Endothelial cell of umbilical vein (primary cell): ENCODE measurements around the gene HNRNPCL2.
"Not testable (repeated sequence)": the region's sequence is repeated elsewhere in the genome, so short reads cannot be mapped to it uniquely, and the experiment has no call there.

ENCODE experiments used
- EZH2 ChIP-seq: IDR thresholded peaks from 2 replicates; pipeline ENCODE4 v1.6.1; 2012; ENCODE audit warnings: borderline replicate concordance, low read depth, mild to moderate bottlenecking, moderate library complexity, low read length, inconsistent platforms; ENCODE audit not compliant: severe bottlenecking
- JUN ChIP-seq: IDR thresholded peaks from 2 replicates; pipeline ENCODE4 v1.6.1; 2011; ENCODE audit warnings: borderline replicate concordance, low read depth; ENCODE audit not compliant: insufficient read length, insufficient read depth
- POLR2A ChIP-seq: IDR thresholded peaks from 2 replicates; pipeline ENCODE4 v1.6.1; 2012; ENCODE audit warnings: low read depth, mild to moderate bottlenecking, control low read depth, low read length
- POLR2AphosphoS5 ChIP-seq: IDR thresholded peaks from 2 replicates; pipeline ENCODE4 v1.6.1; 2012; ENCODE audit warnings: low read depth, mild to moderate bottlenecking, control low read depth, low read length, moderate library complexity; ENCODE audit not compliant: insufficient read depth
- TF ChIP-seq, protein P1 (sequence below), 2 donors: IDR thresholded peaks; 1 replicate in 1 of 2; 2 replicates in 1 of 2; pipeline ENCODE4 v1.5.1; 2011; ENCODE audit warnings: low read length in 2 of 2, mild to moderate bottlenecking in 2 of 2, moderate library complexity in 2 of 2, control low read depth in 1 of 2, inconsistent platforms in 1 of 2, low read depth in 1 of 2; ENCODE audit not compliant: insufficient read depth in 1 of 2; ENCODE audit errors: extremely low read depth in 1 of 2
- TF ChIP-seq, protein P2 (sequence below): IDR thresholded peaks from 2 replicates; pipeline ENCODE4 v1.6.1; 2011; ENCODE audit not compliant: insufficient read depth, insufficient read length

DNA sequence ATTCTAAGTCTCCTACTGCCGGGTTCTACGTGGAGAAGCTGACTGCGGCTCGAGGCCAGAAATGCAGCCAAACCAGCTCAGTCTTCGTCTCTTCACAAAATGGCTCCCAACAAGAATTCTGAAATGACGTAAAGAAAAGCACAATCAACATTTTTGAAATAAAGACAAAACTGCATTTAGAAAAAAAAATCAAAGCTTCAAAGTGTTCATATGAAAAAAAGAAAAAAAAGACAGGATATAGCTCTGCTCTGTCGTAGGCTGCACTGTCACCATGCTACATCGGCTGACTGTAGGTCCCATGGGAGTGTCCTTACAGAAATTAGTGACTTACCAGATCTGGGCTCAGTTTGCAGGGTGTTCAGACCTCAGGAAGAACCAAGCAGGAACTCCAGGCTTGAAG is 48.9 kb upstream of the HNRNPCL2 start, which contains the start of gene HNRNPCL4:
- TF ChIP-seq, protein P1, sequence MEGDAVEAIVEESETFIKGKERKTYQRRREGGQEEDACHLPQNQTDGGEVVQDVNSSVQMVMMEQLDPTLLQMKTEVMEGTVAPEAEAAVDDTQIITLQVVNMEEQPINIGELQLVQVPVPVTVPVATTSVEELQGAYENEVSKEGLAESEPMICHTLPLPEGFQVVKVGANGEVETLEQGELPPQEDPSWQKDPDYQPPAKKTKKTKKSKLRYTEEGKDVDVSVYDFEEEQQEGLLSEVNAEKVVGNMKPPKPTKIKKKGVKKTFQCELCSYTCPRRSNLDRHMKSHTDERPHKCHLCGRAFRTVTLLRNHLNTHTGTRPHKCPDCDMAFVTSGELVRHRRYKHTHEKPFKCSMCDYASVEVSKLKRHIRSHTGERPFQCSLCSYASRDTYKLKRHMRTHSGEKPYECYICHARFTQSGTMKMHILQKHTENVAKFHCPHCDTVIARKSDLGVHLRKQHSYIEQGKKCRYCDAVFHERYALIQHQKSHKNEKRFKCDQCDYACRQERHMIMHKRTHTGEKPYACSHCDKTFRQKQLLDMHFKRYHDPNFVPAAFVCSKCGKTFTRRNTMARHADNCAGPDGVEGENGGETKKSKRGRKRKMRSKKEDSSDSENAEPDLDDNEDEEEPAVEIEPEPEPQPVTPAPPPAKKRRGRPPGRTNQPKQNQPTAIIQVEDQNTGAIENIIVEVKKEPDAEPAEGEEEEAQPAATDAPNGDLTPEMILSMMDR (IDR thresholded peaks at IDR 0.05; ENCODE audit: extremely low read depth in 1 of 2, insufficient read depth in 1 of 2, low read depth in 1 of 2, low read length in 2 of 2), result not testable (repeated sequence)
- TF ChIP-seq POLR2AphosphoS5, EZH2, POLR2A, JUN: not testable (repeated sequence)
- TF ChIP-seq, protein P2, sequence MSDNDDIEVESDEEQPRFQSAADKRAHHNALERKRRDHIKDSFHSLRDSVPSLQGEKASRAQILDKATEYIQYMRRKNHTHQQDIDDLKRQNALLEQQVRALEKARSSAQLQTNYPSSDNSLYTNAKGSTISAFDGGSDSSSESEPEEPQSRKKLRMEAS, result not testable (repeated sequence)
